ENCODE results near the gene LARGE1. TPM values are rescaled to one million over a fixed set of nuclear protein-coding genes. Genes with fewer than 3 reads are reported as not detected.
A peak's percentile ranks its signal among the peaks of the same experiment; 100 is the strongest.

LARGE1 gene
- total and polyA plus RNA-seq, 2 of the 13 experiments (the other 11 are each of a cell fraction or from before 2014, with no cell fraction given) = 8.4 to 11.0 TPM

DNA sequence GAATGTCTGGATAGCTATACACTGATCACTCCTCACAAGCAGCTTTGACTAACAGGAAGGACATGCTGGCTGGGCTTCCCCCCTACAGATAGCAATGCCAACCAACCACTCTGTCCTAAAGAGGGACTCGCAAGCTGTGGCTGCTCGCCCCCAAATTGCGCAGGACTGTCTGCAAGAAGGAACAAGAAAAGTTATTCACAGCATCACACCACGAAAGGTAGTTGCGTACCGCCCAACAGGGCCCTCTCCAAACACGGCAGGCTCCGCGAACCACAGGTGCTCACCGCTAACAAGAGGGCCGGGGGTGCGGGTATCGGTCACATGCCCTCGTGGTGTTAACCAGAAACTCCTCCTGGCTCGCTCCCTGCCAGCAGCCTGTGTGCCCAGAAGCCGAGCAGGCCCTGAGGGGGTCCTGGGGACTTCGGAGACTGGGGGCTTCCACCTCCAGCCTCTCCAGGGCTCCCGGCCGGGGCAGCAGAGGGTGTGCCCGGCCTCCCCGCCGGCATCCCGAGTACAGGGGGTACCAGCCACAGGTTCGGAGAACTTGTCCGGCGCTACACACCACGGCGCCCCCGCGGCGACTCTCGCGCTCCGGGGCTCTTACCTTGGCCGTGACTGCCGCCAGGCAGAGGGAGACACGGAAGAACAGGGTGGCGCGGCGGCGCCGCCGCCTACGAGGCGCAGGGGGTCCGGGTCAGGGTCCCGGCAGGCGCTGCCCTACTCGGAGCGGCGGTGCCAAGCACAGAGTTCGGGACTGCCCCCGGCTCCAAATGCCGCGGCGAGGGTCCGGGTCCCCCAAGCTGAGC is 682 bp downstream of the LARGE1 start (continued):
- TF ChIP-seq, protein P1, sequence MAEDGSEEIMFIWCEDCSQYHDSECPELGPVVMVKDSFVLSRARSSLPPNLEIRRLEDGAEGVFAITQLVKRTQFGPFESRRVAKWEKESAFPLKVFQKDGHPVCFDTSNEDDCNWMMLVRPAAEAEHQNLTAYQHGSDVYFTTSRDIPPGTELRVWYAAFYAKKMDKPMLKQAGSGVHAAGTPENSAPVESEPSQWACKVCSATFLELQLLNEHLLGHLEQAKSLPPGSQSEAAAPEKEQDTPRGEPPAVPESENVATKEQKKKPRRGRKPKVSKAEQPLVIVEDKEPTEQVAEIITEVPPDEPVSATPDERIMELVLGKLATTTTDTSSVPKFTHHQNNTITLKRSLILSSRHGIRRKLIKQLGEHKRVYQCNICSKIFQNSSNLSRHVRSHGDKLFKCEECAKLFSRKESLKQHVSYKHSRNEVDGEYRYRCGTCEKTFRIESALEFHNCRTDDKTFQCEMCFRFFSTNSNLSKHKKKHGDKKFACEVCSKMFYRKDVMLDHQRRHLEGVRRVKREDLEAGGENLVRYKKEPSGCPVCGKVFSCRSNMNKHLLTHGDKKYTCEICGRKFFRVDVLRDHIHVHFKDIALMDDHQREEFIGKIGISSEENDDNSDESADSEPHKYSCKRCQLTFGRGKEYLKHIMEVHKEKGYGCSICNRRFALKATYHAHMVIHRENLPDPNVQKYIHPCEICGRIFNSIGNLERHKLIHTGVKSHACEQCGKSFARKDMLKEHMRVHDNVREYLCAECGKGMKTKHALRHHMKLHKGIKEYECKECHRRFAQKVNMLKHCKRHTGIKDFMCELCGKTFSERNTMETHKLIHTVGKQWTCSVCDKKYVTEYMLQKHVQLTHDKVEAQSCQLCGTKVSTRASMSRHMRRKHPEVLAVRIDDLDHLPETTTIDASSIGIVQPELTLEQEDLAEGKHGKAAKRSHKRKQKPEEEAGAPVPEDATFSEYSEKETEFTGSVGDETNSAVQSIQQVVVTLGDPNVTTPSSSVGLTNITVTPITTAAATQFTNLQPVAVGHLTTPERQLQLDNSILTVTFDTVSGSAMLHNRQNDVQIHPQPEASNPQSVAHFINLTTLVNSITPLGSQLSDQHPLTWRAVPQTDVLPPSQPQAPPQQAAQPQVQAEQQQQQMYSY (CRISPR knock-in tag; IDR thresholded peaks at IDR 0.05) = no peak
- TF ChIP-seq, protein P2, sequence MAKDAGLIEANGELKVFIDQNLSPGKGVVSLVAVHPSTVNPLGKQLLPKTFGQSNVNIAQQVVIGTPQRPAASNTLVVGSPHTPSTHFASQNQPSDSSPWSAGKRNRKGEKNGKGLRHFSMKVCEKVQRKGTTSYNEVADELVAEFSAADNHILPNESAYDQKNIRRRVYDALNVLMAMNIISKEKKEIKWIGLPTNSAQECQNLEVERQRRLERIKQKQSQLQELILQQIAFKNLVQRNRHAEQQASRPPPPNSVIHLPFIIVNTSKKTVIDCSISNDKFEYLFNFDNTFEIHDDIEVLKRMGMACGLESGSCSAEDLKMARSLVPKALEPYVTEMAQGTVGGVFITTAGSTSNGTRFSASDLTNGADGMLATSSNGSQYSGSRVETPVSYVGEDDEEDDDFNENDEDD (CRISPR knock-in tag; IDR thresholded peaks at IDR 0.05; ENCODE audit: borderline replicate concordance) = no peak
- no peak for TF ChIP-seq SRSF4 (IDR thresholded peaks at IDR 0.05; ENCODE audit: low read depth, low read length, poor library complexity, severe bottlenecking)
- TF ChIP-seq ZNF839 (CRISPR knock-in tag; IDR thresholded peaks at IDR 0.05; ENCODE audit: borderline replicate concordance) = no peak
- TF ChIP-seq, protein P3, sequence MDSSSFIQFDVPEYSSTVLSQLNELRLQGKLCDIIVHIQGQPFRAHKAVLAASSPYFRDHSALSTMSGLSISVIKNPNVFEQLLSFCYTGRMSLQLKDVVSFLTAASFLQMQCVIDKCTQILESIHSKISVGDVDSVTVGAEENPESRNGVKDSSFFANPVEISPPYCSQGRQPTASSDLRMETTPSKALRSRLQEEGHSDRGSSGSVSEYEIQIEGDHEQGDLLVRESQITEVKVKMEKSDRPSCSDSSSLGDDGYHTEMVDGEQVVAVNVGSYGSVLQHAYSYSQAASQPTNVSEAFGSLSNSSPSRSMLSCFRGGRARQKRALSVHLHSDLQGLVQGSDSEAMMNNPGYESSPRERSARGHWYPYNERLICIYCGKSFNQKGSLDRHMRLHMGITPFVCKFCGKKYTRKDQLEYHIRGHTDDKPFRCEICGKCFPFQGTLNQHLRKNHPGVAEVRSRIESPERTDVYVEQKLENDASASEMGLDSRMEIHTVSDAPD (CRISPR knock-in tag; IDR thresholded peaks at IDR 0.05) = no peak
- TF ChIP-seq, protein P4, sequence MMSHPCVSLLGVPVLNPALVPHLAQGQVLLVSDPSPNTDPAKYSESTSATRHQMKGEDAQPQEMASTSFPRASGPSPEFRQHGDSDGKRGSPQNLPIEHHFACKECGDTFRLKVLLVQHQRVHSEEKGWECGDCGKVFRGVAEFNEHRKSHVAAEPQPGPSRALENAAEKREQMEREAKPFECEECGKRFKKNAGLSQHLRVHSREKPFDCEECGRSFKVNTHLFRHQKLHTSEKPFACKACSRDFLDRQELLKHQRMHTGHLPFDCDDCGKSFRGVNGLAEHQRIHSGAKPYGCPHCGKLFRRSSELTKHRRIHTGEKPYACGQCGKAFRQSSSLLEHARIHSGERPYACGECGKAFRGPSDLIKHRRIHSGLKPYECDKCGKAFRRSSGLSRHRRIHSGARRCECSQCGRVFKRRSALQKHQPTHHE (CRISPR knock-in tag; IDR thresholded peaks at IDR 0.05; ENCODE audit: borderline replicate concordance) = no peak
- TF ChIP-seq, protein P5, sequence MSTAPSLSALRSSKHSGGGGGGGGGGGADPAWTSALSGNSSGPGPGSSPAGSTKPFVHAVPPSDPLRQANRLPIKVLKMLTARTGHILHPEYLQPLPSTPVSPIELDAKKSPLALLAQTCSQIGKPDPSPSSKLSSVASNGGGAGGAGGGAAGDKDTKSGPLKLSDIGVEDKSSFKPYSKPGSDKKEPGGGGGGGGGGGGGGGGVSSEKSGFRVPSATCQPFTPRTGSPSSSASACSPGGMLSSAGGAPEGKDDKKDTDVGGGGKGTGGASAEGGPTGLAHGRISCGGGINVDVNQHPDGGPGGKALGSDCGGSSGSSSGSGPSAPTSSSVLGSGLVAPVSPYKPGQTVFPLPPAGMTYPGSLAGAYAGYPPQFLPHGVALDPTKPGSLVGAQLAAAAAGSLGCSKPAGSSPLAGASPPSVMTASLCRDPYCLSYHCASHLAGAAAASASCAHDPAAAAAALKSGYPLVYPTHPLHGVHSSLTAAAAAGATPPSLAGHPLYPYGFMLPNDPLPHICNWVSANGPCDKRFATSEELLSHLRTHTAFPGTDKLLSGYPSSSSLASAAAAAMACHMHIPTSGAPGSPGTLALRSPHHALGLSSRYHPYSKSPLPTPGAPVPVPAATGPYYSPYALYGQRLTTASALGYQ (CRISPR knock-in tag; IDR thresholded peaks at IDR 0.05) = 0 out of 2 replicates have a peak, but pooled peaks have one; percentile 23
- TF ChIP-seq NCOA5 (CRISPR knock-in tag; IDR thresholded peaks at IDR 0.05) = no peak
- 0 out of 2 replicates have a peak, but pooled peaks have one; percentile 68 for TF ChIP-seq ZSCAN20 (CRISPR knock-in tag; IDR thresholded peaks at IDR 0.05; ENCODE audit: borderline replicate concordance)
- no peak for TF ChIP-seq NFKBIZ (CRISPR knock-in tag; IDR thresholded peaks at IDR 0.05)
- no peak for TF ChIP-seq FOXK1 (CRISPR knock-in tag; IDR thresholded peaks at IDR 0.05; ENCODE audit: borderline replicate concordance, low read depth)
- TF ChIP-seq FOXJ3 (CRISPR knock-in tag; IDR thresholded peaks at IDR 0.05; ENCODE audit: borderline replicate concordance) = no peak
- no peak for TF ChIP-seq CHD2 (IDR thresholded peaks at IDR 0.05; ENCODE audit: low read depth, low read length)
- no peak for TF ChIP-seq ZFY (CRISPR knock-in tag; IDR thresholded peaks at IDR 0.05)
- no peak for TF ChIP-seq NFE2L1 (CRISPR knock-in tag; IDR thresholded peaks at IDR 0.05; ENCODE audit: borderline replicate concordance)
- no peak for TF ChIP-seq ATF7-NPFF (CRISPR knock-in tag; IDR thresholded peaks at IDR 0.05; ENCODE audit: low read depth)
- TF ChIP-seq, protein P6, sequence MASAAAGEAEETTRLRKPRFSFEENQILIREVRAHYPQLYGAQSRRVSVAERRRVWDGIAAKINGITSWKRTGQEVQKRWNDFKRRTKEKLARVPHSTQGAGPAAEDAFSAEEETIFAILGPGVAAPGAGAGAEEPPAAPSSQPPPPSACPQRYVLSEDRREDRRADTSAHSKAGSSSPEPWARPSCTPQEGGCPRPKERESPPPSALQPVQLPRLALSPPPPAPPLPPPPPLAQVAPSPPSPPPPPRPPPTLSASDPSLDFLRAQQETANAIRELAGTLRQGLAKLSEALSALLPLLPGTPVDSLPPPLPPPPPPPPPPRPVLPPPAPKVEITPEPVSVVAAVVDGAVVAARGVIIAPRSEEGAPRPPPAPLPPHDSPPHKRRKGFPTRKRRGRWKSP (CRISPR knock-in tag; IDR thresholded peaks at IDR 0.05) = no peak
